ENCODE results near the gene SCN5A. TPM values are rescaled to one million over a fixed set of nuclear protein-coding genes. Genes with fewer than 3 reads are reported as not detected.
A peak's percentile ranks its signal among the peaks of the same experiment; 100 is the strongest.

The SCN5A gene
- total RNA-seq, 2 donors from 2014 or later = 4.5 to 5.6 TPM

- Histone ChIP-seq H3K9ac (ENCODE audit: extremely low read depth, low read length, poor library complexity, severe bottlenecking) (no peak overlapping the region), H3K36me3 (ENCODE audit: control insufficient read depth, insufficient read depth, low read length) (no peaks in the 10 kb centered on the region), H3K4me3 (ENCODE audit: low read length) (no peak overlapping the region), H3K4me1 (ENCODE audit: control insufficient read depth, insufficient read depth, low read length) (peaks cover 2% of the 10 kb centered on the region), H3K9me3 (ENCODE audit: control insufficient read depth, low read length) (peaks cover 3% of the 10 kb centered on the region), H3K27ac (ENCODE audit: low read depth, low read length) (no peak overlapping the region), H3K27me3 (ENCODE audit: control insufficient read depth, insufficient read depth, low read length, poor library complexity, severe bottlenecking) (no peaks in the 10 kb centered on the region)
- TF ChIP-seq, protein P1, sequence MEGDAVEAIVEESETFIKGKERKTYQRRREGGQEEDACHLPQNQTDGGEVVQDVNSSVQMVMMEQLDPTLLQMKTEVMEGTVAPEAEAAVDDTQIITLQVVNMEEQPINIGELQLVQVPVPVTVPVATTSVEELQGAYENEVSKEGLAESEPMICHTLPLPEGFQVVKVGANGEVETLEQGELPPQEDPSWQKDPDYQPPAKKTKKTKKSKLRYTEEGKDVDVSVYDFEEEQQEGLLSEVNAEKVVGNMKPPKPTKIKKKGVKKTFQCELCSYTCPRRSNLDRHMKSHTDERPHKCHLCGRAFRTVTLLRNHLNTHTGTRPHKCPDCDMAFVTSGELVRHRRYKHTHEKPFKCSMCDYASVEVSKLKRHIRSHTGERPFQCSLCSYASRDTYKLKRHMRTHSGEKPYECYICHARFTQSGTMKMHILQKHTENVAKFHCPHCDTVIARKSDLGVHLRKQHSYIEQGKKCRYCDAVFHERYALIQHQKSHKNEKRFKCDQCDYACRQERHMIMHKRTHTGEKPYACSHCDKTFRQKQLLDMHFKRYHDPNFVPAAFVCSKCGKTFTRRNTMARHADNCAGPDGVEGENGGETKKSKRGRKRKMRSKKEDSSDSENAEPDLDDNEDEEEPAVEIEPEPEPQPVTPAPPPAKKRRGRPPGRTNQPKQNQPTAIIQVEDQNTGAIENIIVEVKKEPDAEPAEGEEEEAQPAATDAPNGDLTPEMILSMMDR (conservative IDR thresholded peaks at IDR 0.05) = no peak
- Mint-ChIP-seq H3K9me3 (no peaks in the 10 kb centered on the region), H3K36me3 (ENCODE audit: low read depth) (no peaks in the 10 kb centered on the region), H3K4me1 (peaks cover 5% of the 10 kb centered on the region), H3K27ac (no peak overlapping the region), H3K27me3 (ENCODE audit: insufficient read depth) (peaks cover 20% of the 10 kb centered on the region), H3K4me3 (no peak overlapping the region)
- 70 to 78% methylated on average over 5 of the region's 6 CpGs for WGBS, 2 experiments (ENCODE audit: insufficient coverage in 1 of 2, insufficient read length in 1 of 2)
- no peak for DNase-seq
Observed at GRCh38 chr3:38595393-38595792, 54.1 kb downstream of the SCN5A start.

- no peaks in the 10 kb centered on the region for H3K9me3 Mint-ChIP-seq
- no peak overlapping the region for H3K27ac Mint-ChIP-seq
- peaks cover 5% of the 10 kb centered on the region for H3K4me1 Mint-ChIP-seq
- H3K27me3 ChIP-seq (ENCODE audit: control insufficient read depth, insufficient read depth, low read length, poor library complexity, severe bottlenecking) = no peaks in the 10 kb centered on the region
- H3K4me3 Mint-ChIP-seq = no peak overlapping the region
- WGBS, 2 experiments (ENCODE audit: insufficient coverage in 1 of 2, insufficient read length in 1 of 2) = 87 to 100% methylated on average over 2 of the region's 2 CpGs
- no peaks in the 10 kb centered on the region for H3K9me3 ChIP-seq (ENCODE audit: control insufficient read depth, low read length)
- H3K36me3 ChIP-seq (ENCODE audit: control insufficient read depth, insufficient read depth, low read length) = no peaks in the 10 kb centered on the region
- DNase-seq = peak; percentile 17
- no peak overlapping the region for H3K4me3 ChIP-seq (ENCODE audit: low read length)
- peaks cover 2% of the 10 kb centered on the region for H3K4me1 ChIP-seq (ENCODE audit: control insufficient read depth, insufficient read depth, low read length)
- no peak overlapping the region for H3K9ac ChIP-seq (ENCODE audit: extremely low read depth, low read length, poor library complexity, severe bottlenecking)
- H3K27ac ChIP-seq (ENCODE audit: low read depth, low read length) = no peak overlapping the region
- no peaks in the 10 kb centered on the region for H3K36me3 Mint-ChIP-seq (ENCODE audit: low read depth)
- TF ChIP-seq, protein P1 (conservative IDR thresholded peaks at IDR 0.05) = no peak
- peaks cover 9% of the 10 kb centered on the region for H3K27me3 Mint-ChIP-seq (ENCODE audit: insufficient read depth)
Observed at GRCh38 chr3:38590521-38590920, 59.0 kb downstream of the SCN5A start.

DNA sequence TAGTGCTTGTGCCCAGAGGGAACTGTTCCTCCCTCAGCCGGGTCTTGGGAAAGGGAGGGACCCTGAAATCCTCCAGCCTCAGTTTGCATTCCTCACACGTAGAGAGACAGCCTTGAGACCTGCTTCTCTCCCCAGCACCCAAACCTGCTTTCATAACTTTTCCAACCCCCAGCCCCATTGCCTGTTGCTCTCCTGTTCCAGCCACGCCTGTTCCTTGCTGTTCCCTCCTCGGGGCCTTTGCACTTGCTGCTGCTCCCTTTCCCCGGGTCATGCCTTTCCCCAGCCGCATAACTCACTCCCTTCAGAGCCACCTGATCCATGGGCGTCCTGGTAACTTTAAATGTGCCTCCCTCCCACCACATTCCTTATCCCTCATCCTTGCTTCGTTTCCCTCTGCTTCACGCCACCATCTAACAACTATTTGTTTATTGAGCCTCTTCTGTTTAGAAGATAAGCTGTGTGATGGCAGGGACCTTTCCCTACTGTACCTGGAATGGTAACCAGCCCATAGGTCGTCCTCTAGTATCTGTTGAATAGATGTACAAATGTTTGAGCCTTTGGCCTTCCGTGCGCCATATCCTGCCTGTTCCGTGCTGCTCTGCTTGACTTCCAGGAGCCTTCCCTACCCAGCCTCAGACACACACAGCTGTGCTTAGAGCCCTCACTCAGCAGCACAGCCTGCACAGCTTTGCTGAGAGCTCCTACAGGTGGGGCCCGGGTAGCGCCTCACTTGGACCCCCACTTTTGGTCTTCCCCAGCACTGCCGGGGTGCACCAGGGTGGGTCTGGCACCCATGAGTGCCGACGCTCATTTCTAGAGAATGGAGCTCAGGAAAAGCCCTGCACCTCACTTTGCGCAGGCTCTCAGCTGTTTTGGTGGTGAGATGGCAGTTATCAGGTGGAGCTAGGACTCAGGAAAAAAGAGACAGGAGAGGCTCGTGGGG lies 60.2 kb downstream of the SCN5A start:
- Histone ChIP-seq H3K9ac (ENCODE audit: extremely low read depth, low read length, poor library complexity, severe bottlenecking) (no peak overlapping the region), H3K36me3 (ENCODE audit: control insufficient read depth, insufficient read depth, low read length) (no peaks in the 10 kb centered on the region), H3K4me1 (ENCODE audit: control insufficient read depth, insufficient read depth, low read length) (no peaks in the 10 kb centered on the region), H3K27me3 (ENCODE audit: control insufficient read depth, insufficient read depth, low read length, poor library complexity, severe bottlenecking) (no peaks in the 10 kb centered on the region), H3K9me3 (ENCODE audit: control insufficient read depth, low read length) (no peaks in the 10 kb centered on the region), H3K4me3 (ENCODE audit: low read length) (no peak overlapping the region), H3K27ac (ENCODE audit: low read depth, low read length) (no peak overlapping the region)
- TF ChIP-seq, protein P1 (conservative IDR thresholded peaks at IDR 0.05) = no peak
- Mint-ChIP-seq H3K36me3 (ENCODE audit: low read depth) (no peaks in the 10 kb centered on the region), H3K27ac (no peak overlapping the region), H3K9me3 (no peaks in the 10 kb centered on the region), H3K27me3 (ENCODE audit: insufficient read depth) (peaks cover 9% of the 10 kb centered on the region), H3K4me1 (no peaks in the 10 kb centered on the region), H3K4me3 (no peak overlapping the region)
- DNase-seq = peak; percentile 44
- 86 to 92% methylated on average over 10 to 20 of the region's 20 CpGs for WGBS, 2 experiments (ENCODE audit: insufficient coverage in 1 of 2, insufficient read length in 1 of 2)

All from endodermal cell (in vitro differentiated cells).